Keratinocyte (primary cell): Measurements from ENCODE around the gene ABCA3. TPM values are rescaled to one million over a fixed set of nuclear protein-coding genes. Genes with fewer than 3 reads are reported as not detected.

Experiments used
- DNase-seq: peaks from one replicate; pipeline ENCODE4 v3.0.0-alpha.2; 2011; ENCODE audit warnings: low read depth, missing footprints, low spot score
- FAIRE-seq: peaks from 2 replicates; lab custom pipeline; 2011; peaks lifted over from hg19 to GRCh38; lab: Jason Lieb, UNC
- H2AFZ ChIP-seq: 2 replicates; pipeline ENCODE4 v1.6.0; 2012; ENCODE audit warnings: low read length, control low read depth, inconsistent platforms; ENCODE audit not compliant: control insufficient read depth
- H3K27ac ChIP-seq: 2 replicates; pipeline ENCODE4 v1.5.1; 2011; ENCODE audit warnings: low read length; ENCODE audit not compliant: control insufficient read depth, insufficient read depth
- H3K27me3 ChIP-seq: 3 replicates; pipeline ENCODE4 v1.6.0; 2011; ENCODE audit warnings: low read length; ENCODE audit not compliant: control insufficient read depth, insufficient read depth; ENCODE audit errors: extremely low read depth
- H3K36me3 ChIP-seq, 2 experiments: 2 replicates in 1 of 2; 3 replicates in 1 of 2; pipeline ENCODE4 v1.5.1; 2011; ENCODE audit warnings: low read length in 2 of 2, mild to moderate bottlenecking in 1 of 2; ENCODE audit not compliant: control insufficient read depth in 2 of 2, insufficient read depth in 2 of 2; ENCODE audit errors: extremely low read depth in 1 of 2
- H3K4me1 ChIP-seq: 3 replicates; pipeline ENCODE4 v1.5.1; 2011; ENCODE audit warnings: low read length; ENCODE audit not compliant: control insufficient read depth, insufficient read depth; ENCODE audit errors: extremely low read depth
- H3K4me2 ChIP-seq: 3 replicates; pipeline ENCODE4 v1.6.0; 2011; ENCODE audit warnings: low read depth, low read length; ENCODE audit not compliant: control insufficient read depth, insufficient read depth; ENCODE audit errors: extremely low read depth
- H3K4me3 ChIP-seq, 3 experiments: fragments of 200-600 bp in 1 of 3; sonication (generic) in 1 of 3; 2 replicates in 2 of 3; 3 replicates in 1 of 3; pipeline ENCODE4 v1.5.1; 2011 to 2016; ENCODE audit warnings: low read length in 3 of 3, mild to moderate bottlenecking in 3 of 3, control low read depth in 2 of 3, inconsistent platforms in 1 of 3, low read depth in 1 of 3, mixed read lengths in 1 of 3, mixed run types in 1 of 3, moderate library complexity in 1 of 3; ENCODE audit not compliant: control insufficient read depth in 2 of 3, insufficient read depth in 2 of 3; ENCODE audit errors: extremely low read depth in 1 of 3
- H3K79me2 ChIP-seq: 2 replicates; pipeline ENCODE4 v1.6.0; 2012; ENCODE audit warnings: low read length; ENCODE audit not compliant: control insufficient read depth, insufficient read depth
- H3K9ac ChIP-seq: 3 replicates; pipeline ENCODE4 v1.6.0; 2011; ENCODE audit warnings: low read length; ENCODE audit not compliant: control insufficient read depth, insufficient read depth; ENCODE audit errors: extremely low read depth
- H3K9me1 ChIP-seq: 3 replicates; pipeline ENCODE4 v1.6.0; 2011; ENCODE audit warnings: low read length; ENCODE audit not compliant: control insufficient read depth, insufficient read depth; ENCODE audit errors: extremely low read depth
- H3K9me3 ChIP-seq: 2 replicates; pipeline ENCODE4 v1.5.1; 2012; ENCODE audit warnings: low read depth, low read length; ENCODE audit not compliant: control insufficient read depth
- H4K20me1 ChIP-seq: 3 replicates; pipeline ENCODE4 v1.6.0; 2011; ENCODE audit warnings: low read length; ENCODE audit not compliant: control insufficient read depth, insufficient read depth; ENCODE audit errors: extremely low read depth
- EZH2 ChIP-seq: IDR thresholded peaks from one replicate; pipeline ENCODE4 v1.6.1; 2012; ENCODE audit warnings: inconsistent platforms, mild to moderate bottlenecking, low read length, moderate library complexity
- dilution Hi-C: fragments of 300-500 bp; cut with MboI; formaldehyde crosslinking; loops from one replicate; pipeline ENCODE4 v1.7.0; 2020; ENCODE audit warnings: low sequenced_read_pairs; ENCODE audit not compliant: extremely low pct_ligation_motif_present
- polyA plus RNA-seq, 5 experiments: library from polyadenylated mRNA; depleted of rRNA in 3 of 5; stranded (reverse) in 3 of 5; stranded (forward) in 1 of 5; unstranded in 1 of 5; fragments of >200 nt; gene quantifications; 1 replicate in 1 of 5; 2 replicates in 3 of 5; 3 replicates in 1 of 5; pipeline versions ENCODE4 v1.2.1 to v1.2.3, GENCODE V29; 2011 to 2012; ENCODE audit warnings: missing spikeins in 2 of 5, low read depth in 1 of 5, low replicate concordance in 1 of 5
- TF ChIP-seq, protein P1 (sequence below), 3 experiments: IDR thresholded peaks in 1 of 3; conservative IDR thresholded peaks in 1 of 3; optimal IDR thresholded peaks in 1 of 3; 2 replicates in 2 of 3; 3 replicates in 1 of 3; pipeline versions ENCODE3 to v1.5.1; 2011; ENCODE audit warnings: low read length in 3 of 3, mild to moderate bottlenecking in 3 of 3, moderate library complexity in 2 of 3, control low read depth in 1 of 3, inconsistent platforms in 1 of 3; ENCODE audit not compliant: insufficient read depth in 2 of 3; ENCODE audit errors: extremely low read depth in 1 of 3

The ABCA3 gene
- polyA plus RNA-seq, 1 donor (not counting 4 experiments of a cell fraction or from before 2014, with no cell fraction given): 0.08 TPM

DNA sequence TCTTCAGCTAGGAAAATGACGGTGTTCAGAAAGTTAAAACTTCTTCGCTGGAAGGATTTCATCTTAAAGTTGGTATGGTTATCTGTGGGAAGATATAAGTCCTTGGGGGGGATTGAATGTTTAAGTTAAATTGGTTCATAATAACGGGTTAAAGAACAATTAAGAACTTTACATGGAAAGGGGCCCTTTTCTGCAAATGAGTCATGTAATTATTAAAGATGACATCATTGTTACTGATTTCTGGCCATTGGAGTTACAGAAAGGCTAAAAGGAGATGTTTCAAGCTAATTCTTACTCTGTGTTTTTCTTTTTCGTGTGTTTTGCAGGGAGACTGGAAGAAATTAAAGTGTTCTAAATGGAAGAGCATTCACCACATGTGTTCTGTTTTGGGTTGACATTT lies 20.6 kb upstream of the ABCA3 start:
- H3K4me1 ChIP-seq: peaks cover 6% of the 10 kb centered on the region
- no peaks in the 10 kb centered on the region for H3K36me3 ChIP-seq
- H2AFZ ChIP-seq: no peak overlapping the region
- no peak overlapping the region for H3K27ac ChIP-seq
- no peak overlapping the region for H3K4me3 ChIP-seq
- no peak overlapping the region for H3K4me2 ChIP-seq
- dilution Hi-C loops: no loop called here
- no peaks in the 10 kb centered on the region for H3K79me2 ChIP-seq
- no peaks in the 10 kb centered on the region for H4K20me1 ChIP-seq
- TF ChIP-seq EZH2: no peak
- TF ChIP-seq, protein P1, sequence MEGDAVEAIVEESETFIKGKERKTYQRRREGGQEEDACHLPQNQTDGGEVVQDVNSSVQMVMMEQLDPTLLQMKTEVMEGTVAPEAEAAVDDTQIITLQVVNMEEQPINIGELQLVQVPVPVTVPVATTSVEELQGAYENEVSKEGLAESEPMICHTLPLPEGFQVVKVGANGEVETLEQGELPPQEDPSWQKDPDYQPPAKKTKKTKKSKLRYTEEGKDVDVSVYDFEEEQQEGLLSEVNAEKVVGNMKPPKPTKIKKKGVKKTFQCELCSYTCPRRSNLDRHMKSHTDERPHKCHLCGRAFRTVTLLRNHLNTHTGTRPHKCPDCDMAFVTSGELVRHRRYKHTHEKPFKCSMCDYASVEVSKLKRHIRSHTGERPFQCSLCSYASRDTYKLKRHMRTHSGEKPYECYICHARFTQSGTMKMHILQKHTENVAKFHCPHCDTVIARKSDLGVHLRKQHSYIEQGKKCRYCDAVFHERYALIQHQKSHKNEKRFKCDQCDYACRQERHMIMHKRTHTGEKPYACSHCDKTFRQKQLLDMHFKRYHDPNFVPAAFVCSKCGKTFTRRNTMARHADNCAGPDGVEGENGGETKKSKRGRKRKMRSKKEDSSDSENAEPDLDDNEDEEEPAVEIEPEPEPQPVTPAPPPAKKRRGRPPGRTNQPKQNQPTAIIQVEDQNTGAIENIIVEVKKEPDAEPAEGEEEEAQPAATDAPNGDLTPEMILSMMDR (optimal IDR thresholded peaks at IDR 0.05 in 1 of 3, IDR thresholded peaks at IDR 0.05 in 1 of 3, conservative IDR thresholded peaks at IDR 0.05 in 1 of 3; ENCODE audit: extremely low read depth in 1 of 3, insufficient read depth in 2 of 3, low read length in 3 of 3): no peak
- FAIRE-seq (no peak), DNase-seq (no peak)
- no peak overlapping the region for H3K9ac ChIP-seq
- H3K9me1 ChIP-seq: no peaks in the 10 kb centered on the region
- H3K27me3 ChIP-seq: peaks cover 13% of the 10 kb centered on the region
- H3K9me3 ChIP-seq: no peaks in the 10 kb centered on the region

DNA sequence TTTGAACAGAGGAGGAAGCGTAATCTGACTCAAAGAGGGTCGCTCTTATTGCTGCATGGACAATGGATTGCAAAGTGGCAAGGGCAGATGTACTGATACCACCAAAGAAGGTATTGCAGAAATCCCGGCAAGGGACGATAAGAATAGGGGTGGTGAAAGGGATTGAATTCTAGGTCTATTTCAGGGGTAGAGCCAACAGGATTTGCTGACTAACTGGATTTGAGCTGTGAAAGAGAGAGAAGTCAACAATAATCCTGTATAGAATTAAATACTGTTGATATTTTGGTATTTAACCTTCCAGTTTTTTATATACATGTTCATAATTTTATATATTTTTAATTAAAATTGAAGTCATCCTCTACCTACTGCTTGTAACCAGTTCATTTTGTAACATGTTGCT lies 19.4 kb upstream of the ABCA3 start:
- Histone ChIP-seq H3K9me3 (no peaks in the 10 kb centered on the region), H3K9me1 (no peaks in the 10 kb centered on the region), H3K4me2 (no peak overlapping the region), H2AFZ (no peak overlapping the region), H3K4me3 (no peak overlapping the region), H3K36me3 (no peaks in the 10 kb centered on the region), H3K27me3 (peaks cover 8% of the 10 kb centered on the region), H3K4me1 (no peaks in the 10 kb centered on the region), H3K27ac (no peak overlapping the region), H3K9ac (no peak overlapping the region), H3K79me2 (no peaks in the 10 kb centered on the region), H4K20me1 (no peaks in the 10 kb centered on the region)
- dilution Hi-C loops: no loop called here
- TF ChIP-seq, protein P1 (optimal IDR thresholded peaks at IDR 0.05 in 1 of 3, IDR thresholded peaks at IDR 0.05 in 1 of 3, conservative IDR thresholded peaks at IDR 0.05 in 1 of 3; ENCODE audit: extremely low read depth in 1 of 3, insufficient read depth in 2 of 3, low read length in 3 of 3): no peak
- no peak for TF ChIP-seq EZH2
- no peak for DNase-seq
- FAIRE-seq: no peak
